H1 (cell line): ENCODE measurements around the gene ALG2.

Experiments
- CEBPB ChIP-seq: IDR thresholded peaks from 2 replicates; pipeline ENCODE4 v1.6.1; 2012; ENCODE audit warnings: low read depth, low read length
- EP300 ChIP-seq, 2 experiments: IDR thresholded peaks; 1 replicate in 1 of 2; 2 replicates in 1 of 2; pipeline ENCODE4 v1.6.1; 2011 to 2012; ENCODE audit warnings: low read depth in 2 of 2, low read length in 2 of 2, mild to moderate bottlenecking in 2 of 2, borderline replicate concordance in 1 of 2, inconsistent platforms in 1 of 2, moderate library complexity in 1 of 2
- GABPA ChIP-seq: IDR thresholded peaks from 2 replicates; pipeline ENCODE4 v1.6.1; 2011; ENCODE audit warnings: mild to moderate bottlenecking, low read length, moderate library complexity, borderline replicate concordance; ENCODE audit not compliant: insufficient read depth
- JUN ChIP-seq: IDR thresholded peaks from 2 replicates; pipeline ENCODE4 v1.6.1; 2011; ENCODE audit warnings: low read depth, mild to moderate bottlenecking, improper control_type of control experiment, low read length
- MAX ChIP-seq: IDR thresholded peaks from 2 replicates; pipeline ENCODE4 v1.6.1; 2012; ENCODE audit warnings: inconsistent platforms
- NANOG ChIP-seq: IDR thresholded peaks from 2 replicates; pipeline ENCODE4 v1.6.1; 2011; ENCODE audit warnings: low read length, low read depth, mild to moderate bottlenecking, inconsistent platforms; ENCODE audit not compliant: insufficient read depth, poor library complexity, severe bottlenecking
- POLR2A ChIP-seq, 2 experiments: IDR thresholded peaks; 1 replicate in 1 of 2; 2 replicates in 1 of 2; pipeline ENCODE4 v1.6.1; 2011; ENCODE audit warnings: low read depth in 2 of 2, low read length in 2 of 2, mild to moderate bottlenecking in 2 of 2; ENCODE audit errors: control extremely low read depth in 1 of 2
- POLR2AphosphoS5 ChIP-seq: IDR thresholded peaks from 2 replicates; pipeline ENCODE4 v1.6.1; 2011; ENCODE audit warnings: low read depth, low read length
- USF2 ChIP-seq: IDR thresholded peaks from 2 replicates; pipeline ENCODE4 v1.6.1; 2011; ENCODE audit warnings: low read length, improper control_type of control experiment
- YY1 ChIP-seq: IDR thresholded peaks from 2 replicates; pipeline ENCODE4 v1.6.1; 2011; ENCODE audit warnings: low read depth, mild to moderate bottlenecking, low read length
- TF ChIP-seq, protein P1 (sequence below), 3 experiments: IDR thresholded peaks; 1 replicate in 2 of 3; 2 replicates in 1 of 3; pipeline versions ENCODE4 v1.5.1 to v1.6.1; 2011; ENCODE audit warnings: low read length in 3 of 3, mild to moderate bottlenecking in 3 of 3, inconsistent platforms in 2 of 3, low read depth in 1 of 3, moderate library complexity in 1 of 3; ENCODE audit not compliant: insufficient read depth in 1 of 3; ENCODE audit errors: control extremely low read depth in 1 of 3

DNA sequence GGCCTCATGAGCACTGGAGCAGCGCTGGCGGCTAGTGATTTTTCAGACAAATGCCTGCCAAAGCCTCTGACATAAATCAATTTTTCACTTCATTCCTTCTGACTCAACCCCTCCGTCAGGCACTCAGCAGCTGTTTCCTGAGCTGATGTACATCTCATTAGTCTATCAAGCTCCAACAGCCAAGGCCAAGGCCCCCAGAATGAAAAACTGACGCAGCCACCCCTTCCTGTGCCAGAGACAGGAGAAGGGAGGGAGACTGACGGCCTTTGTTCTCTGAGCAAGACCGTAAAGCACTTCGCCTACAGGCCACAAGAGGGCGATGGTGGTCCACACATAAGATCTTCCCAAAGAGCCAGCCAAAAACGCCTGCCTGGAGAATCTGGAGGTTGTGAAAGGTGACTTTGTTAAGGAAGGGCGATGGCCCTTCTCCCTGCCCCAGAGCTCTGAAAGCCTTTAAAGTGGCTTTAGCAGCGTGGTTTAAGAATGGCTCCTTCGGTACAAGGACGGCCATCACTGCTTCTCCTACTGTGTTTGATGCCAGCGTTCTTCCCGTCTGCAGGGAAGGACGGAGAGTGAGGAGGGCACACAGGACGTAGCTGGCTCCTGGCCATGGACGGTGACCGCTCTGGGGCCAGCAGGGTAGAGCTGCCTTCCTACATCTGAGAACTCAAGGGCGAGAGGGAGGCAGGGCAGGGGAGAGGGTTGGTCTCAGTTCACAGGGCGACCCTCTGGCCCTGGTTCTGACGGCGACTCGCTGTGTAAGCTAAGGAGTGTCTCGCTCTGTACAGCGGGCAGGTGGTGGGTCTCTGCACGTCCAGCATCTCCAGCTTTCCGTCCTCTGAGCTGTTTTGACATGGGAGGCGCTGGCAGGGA, 37.0 kb downstream of the ALG2 start:
- TF ChIP-seq GABPA = no peak
- TF ChIP-seq, protein P1, sequence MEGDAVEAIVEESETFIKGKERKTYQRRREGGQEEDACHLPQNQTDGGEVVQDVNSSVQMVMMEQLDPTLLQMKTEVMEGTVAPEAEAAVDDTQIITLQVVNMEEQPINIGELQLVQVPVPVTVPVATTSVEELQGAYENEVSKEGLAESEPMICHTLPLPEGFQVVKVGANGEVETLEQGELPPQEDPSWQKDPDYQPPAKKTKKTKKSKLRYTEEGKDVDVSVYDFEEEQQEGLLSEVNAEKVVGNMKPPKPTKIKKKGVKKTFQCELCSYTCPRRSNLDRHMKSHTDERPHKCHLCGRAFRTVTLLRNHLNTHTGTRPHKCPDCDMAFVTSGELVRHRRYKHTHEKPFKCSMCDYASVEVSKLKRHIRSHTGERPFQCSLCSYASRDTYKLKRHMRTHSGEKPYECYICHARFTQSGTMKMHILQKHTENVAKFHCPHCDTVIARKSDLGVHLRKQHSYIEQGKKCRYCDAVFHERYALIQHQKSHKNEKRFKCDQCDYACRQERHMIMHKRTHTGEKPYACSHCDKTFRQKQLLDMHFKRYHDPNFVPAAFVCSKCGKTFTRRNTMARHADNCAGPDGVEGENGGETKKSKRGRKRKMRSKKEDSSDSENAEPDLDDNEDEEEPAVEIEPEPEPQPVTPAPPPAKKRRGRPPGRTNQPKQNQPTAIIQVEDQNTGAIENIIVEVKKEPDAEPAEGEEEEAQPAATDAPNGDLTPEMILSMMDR (IDR thresholded peaks at IDR 0.05; ENCODE audit: control extremely low read depth in 1 of 3, insufficient read depth in 1 of 3, low read depth in 1 of 3, low read length in 3 of 3) = peak; percentile 81 to 97 (median 81)
- TF ChIP-seq POLR2AphosphoS5 = no peak
- TF ChIP-seq POLR2A (IDR thresholded peaks at IDR 0.05; ENCODE audit: control extremely low read depth in 1 of 2, low read depth in 2 of 2, low read length in 2 of 2) = no peak
- no peak for TF ChIP-seq USF2
- TF ChIP-seq EP300 (IDR thresholded peaks at IDR 0.05; ENCODE audit: borderline replicate concordance in 1 of 2, low read depth in 2 of 2, low read length in 2 of 2) = no peak
- no peak for TF ChIP-seq YY1
- no peak for TF ChIP-seq NANOG
- TF ChIP-seq JUN = no peak
- TF ChIP-seq CEBPB = no peak
- TF ChIP-seq MAX = no peak
